GM19372 (cell line): ENCODE results near the gene CLMP.

Experiments
- ATAC-seq: cut with Tn5 transposase; IDR thresholded peaks from one replicate; pipeline ENCODE4 v1.9.1; 2021; ENCODE audit warnings: mild to moderate bottlenecking, low read depth, moderate library complexity; ENCODE audit not compliant: unreplicated experiment

Gene CLMP

GRCh38 chr11:123191939-123192338 lies 3.1 kb downstream of the CLMP start:
- no peak for ATAC-seq

- no peak for ATAC-seq
These were observed 4.5 kb downstream of the CLMP start for GRCh38 chr11:123190518-123190917.

- no peak for ATAC-seq
These were observed 6.4 kb downstream of the CLMP start for GRCh38 chr11:123188508-123189165.

GRCh38 chr11:123187665-123188507 lies 7.2 kb downstream of the CLMP start:
- ATAC-seq, result no peak

GRCh38 chr11:123187248-123187647 lies 7.8 kb downstream of the CLMP start:
- ATAC-seq, result no peak

GRCh38 chr11:123186286-123186685 lies 8.8 kb downstream of the CLMP start:
- ATAC-seq, result no peak

- no peak for ATAC-seq
These were observed 9.7 kb downstream of the CLMP start for GRCh38 chr11:123185326-123185725.

- no peak for ATAC-seq
These were observed 10.5 kb downstream of the CLMP start for GRCh38 chr11:123184531-123184930.

- ATAC-seq, result no peak
These were observed 11.5 kb downstream of the CLMP start for GRCh38 chr11:123183391-123184099.

GRCh38 chr11:123181767-123182500 lies 13.1 kb downstream of the CLMP start:
- no peak for ATAC-seq

GRCh38 chr11:123181075-123181474 lies 14.0 kb downstream of the CLMP start:
- no peak for ATAC-seq

GRCh38 chr11:123180574-123180973 lies 14.5 kb downstream of the CLMP start:
- ATAC-seq, result no peak

GRCh38 chr11:123180166-123180565 lies 14.9 kb downstream of the CLMP start:
- ATAC-seq, result no peak

- ATAC-seq, result no peak
These were observed 15.5 kb downstream of the CLMP start for GRCh38 chr11:123179586-123179985.

- ATAC-seq, result no peak
These were observed 16.9 kb downstream of the CLMP start for GRCh38 chr11:123178186-123178585.

GRCh38 chr11:123176785-123177184 lies 18.3 kb downstream of the CLMP start:
- no peak for ATAC-seq

- ATAC-seq, result no peak
These were observed 20.6 kb downstream of the CLMP start for GRCh38 chr11:123174196-123175183.

GRCh38 chr11:123173856-123174186 lies 21.2 kb downstream of the CLMP start:
- ATAC-seq, result no peak

GRCh38 chr11:123173040-123173855 lies 21.8 kb downstream of the CLMP start:
- no peak for ATAC-seq
